Measurements from ENCODE around the gene VPS13D. TPM values are rescaled to one million over a fixed set of nuclear protein-coding genes. Genes with fewer than 3 reads are reported as not detected.

The VPS13D gene
- total RNA-seq, 1 experiment from 2014 or later: 29.0 TPM

- no peak overlapping the region; the same call in 1 of the 2 replicates for H3K27ac Mint-ChIP-seq
- DNase-seq (ENCODE audit: low spot score): no peak
- H3K4me3 Mint-ChIP-seq: no peak overlapping the region
- no peaks in the 10 kb centered on the region for H3K9me3 Mint-ChIP-seq
- peaks cover 18% of the 10 kb centered on the region for H3K36me3 Mint-ChIP-seq
- TF ChIP-seq SMAD3 (CRISPR knock-in tag; IDR thresholded peaks at IDR 0.05; ENCODE audit: borderline replicate concordance) (no peak), ZNF138 (CRISPR knock-in tag; conservative IDR thresholded peaks at IDR 0.05) (no peak), CTCF (IDR thresholded peaks at IDR 0.05) (no peak), ELF4 (CRISPR knock-in tag; IDR thresholded peaks at IDR 0.05; ENCODE audit: low read depth) (no peak), SOX15 (CRISPR knock-in tag; IDR thresholded peaks at IDR 0.05) (no peak), MXD4 (CRISPR knock-in tag; IDR thresholded peaks at IDR 0.05; ENCODE audit: borderline replicate concordance) (no peak), OVOL2 (CRISPR knock-in tag; IDR thresholded peaks at IDR 0.05; ENCODE audit: borderline replicate concordance) (no peak), FOXP1 (CRISPR knock-in tag; IDR thresholded peaks at IDR 0.05; ENCODE audit: borderline replicate concordance) (no peak), NFYB (CRISPR knock-in tag; conservative IDR thresholded peaks at IDR 0.05; ENCODE audit: low read depth) (no peak), JAZF1 (CRISPR knock-in tag; IDR thresholded peaks at IDR 0.05) (no peak), MAX (CRISPR knock-in tag; IDR thresholded peaks at IDR 0.05) (no peak), ZNF317 (CRISPR knock-in tag; IDR thresholded peaks at IDR 0.05; ENCODE audit: borderline replicate concordance, low read depth) (no peak), ZNF121 (CRISPR knock-in tag; IDR thresholded peaks at IDR 0.05) (no peak), CREM (CRISPR knock-in tag; IDR thresholded peaks at IDR 0.05) (no peak)
- TF ChIP-seq, protein P1, sequence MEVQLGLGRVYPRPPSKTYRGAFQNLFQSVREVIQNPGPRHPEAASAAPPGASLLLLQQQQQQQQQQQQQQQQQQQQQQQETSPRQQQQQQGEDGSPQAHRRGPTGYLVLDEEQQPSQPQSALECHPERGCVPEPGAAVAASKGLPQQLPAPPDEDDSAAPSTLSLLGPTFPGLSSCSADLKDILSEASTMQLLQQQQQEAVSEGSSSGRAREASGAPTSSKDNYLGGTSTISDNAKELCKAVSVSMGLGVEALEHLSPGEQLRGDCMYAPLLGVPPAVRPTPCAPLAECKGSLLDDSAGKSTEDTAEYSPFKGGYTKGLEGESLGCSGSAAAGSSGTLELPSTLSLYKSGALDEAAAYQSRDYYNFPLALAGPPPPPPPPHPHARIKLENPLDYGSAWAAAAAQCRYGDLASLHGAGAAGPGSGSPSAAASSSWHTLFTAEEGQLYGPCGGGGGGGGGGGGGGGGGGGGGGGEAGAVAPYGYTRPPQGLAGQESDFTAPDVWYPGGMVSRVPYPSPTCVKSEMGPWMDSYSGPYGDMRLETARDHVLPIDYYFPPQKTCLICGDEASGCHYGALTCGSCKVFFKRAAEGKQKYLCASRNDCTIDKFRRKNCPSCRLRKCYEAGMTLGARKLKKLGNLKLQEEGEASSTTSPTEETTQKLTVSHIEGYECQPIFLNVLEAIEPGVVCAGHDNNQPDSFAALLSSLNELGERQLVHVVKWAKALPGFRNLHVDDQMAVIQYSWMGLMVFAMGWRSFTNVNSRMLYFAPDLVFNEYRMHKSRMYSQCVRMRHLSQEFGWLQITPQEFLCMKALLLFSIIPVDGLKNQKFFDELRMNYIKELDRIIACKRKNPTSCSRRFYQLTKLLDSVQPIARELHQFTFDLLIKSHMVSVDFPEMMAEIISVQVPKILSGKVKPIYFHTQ (CRISPR knock-in tag; IDR thresholded peaks at IDR 0.05): no peak
- TF ChIP-seq, protein P2, sequence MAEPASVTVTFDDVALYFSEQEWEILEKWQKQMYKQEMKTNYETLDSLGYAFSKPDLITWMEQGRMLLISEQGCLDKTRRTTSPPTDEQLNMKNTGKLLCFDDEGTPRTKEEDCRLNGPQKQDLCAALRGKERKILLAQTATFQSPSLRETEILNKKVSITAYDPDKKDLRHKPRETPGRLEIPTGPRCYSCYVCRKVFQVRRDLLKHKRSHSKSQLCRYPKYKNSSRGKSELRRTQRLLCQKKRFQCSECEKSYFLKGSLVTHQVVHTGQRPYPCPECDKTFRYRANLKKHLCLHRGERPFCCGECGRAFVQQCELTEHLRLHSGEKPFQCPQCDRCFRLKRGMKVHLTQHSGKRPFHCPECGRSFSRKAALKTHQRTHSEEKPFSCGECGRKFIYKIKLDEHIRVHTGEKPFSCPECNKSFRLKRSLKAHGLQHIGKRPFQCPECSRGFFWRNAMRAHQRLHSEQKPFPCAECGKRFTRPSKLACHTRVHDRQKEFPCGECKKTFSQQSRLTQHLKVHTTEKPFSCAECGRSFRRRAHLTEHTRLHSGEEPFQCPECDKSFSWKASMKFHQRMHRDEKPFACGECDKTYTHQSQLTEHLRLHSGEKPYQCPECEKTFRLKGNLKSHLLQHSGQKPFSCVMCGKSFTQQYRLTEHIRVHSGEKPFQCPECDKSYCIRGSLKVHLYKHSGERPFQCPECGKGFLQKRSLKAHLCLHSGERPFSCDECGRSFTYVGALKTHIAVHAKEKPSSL (CRISPR knock-in tag; conservative IDR thresholded peaks at IDR 0.05): no peak
- TF ChIP-seq, protein P3, sequence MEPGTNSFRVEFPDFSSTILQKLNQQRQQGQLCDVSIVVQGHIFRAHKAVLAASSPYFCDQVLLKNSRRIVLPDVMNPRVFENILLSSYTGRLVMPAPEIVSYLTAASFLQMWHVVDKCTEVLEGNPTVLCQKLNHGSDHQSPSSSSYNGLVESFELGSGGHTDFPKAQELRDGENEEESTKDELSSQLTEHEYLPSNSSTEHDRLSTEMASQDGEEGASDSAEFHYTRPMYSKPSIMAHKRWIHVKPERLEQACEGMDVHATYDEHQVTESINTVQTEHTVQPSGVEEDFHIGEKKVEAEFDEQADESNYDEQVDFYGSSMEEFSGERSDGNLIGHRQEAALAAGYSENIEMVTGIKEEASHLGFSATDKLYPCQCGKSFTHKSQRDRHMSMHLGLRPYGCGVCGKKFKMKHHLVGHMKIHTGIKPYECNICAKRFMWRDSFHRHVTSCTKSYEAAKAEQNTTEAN (CRISPR knock-in tag; IDR thresholded peaks at IDR 0.05): no peak
- TF ChIP-seq, protein P4, sequence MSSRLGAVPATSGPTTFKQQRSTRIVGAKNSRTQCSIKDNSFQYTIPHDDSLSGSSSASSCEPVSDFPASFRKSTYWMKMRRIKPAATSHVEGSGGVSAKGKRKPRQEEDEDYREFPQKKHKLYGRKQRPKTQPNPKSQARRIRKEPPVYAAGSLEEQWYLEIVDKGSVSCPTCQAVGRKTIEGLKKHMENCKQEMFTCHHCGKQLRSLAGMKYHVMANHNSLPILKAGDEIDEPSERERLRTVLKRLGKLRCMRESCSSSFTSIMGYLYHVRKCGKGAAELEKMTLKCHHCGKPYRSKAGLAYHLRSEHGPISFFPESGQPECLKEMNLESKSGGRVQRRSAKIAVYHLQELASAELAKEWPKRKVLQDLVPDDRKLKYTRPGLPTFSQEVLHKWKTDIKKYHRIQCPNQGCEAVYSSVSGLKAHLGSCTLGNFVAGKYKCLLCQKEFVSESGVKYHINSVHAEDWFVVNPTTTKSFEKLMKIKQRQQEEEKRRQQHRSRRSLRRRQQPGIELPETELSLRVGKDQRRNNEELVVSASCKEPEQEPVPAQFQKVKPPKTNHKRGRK (CRISPR knock-in tag; IDR thresholded peaks at IDR 0.05; ENCODE audit: borderline replicate concordance): no peak
- TF ChIP-seq, protein P5, sequence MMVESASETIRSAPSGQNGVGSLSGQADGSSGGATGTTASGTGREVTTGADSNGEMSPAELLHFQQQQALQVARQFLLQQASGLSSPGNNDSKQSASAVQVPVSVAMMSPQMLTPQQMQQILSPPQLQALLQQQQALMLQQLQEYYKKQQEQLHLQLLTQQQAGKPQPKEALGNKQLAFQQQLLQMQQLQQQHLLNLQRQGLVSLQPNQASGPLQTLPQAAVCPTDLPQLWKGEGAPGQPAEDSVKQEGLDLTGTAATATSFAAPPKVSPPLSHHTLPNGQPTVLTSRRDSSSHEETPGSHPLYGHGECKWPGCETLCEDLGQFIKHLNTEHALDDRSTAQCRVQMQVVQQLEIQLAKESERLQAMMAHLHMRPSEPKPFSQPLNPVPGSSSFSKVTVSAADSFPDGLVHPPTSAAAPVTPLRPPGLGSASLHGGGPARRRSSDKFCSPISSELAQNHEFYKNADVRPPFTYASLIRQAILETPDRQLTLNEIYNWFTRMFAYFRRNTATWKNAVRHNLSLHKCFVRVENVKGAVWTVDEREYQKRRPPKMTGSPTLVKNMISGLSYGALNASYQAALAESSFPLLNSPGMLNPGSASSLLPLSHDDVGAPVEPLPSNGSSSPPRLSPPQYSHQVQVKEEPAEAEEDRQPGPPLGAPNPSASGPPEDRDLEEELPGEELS (CRISPR knock-in tag; IDR thresholded peaks at IDR 0.05): no peak
- no peaks in the 10 kb centered on the region for H3K4me1 Mint-ChIP-seq
- ChIA-PET CTCF (interaction anchor here (0.9 kb wide), 1 partner anchor 12 kb away, joined by 4 read pairs; no protein-coding TSS in a partner anchor), POLR2A (no interaction called here)
- no peaks in the 10 kb centered on the region for H3K27me3 Mint-ChIP-seq (ENCODE audit: low read depth)
- no peak for ATAC-seq
Measured at GRCh38 chr1:12326986-12327385, 97.2 kb downstream of the VPS13D start.

Data from WTC11 (cell line).